Endodermal cell (in vitro differentiated cells): ENCODE results near the gene IQCK. TPM values are rescaled to one million over a fixed set of nuclear protein-coding genes. Genes with fewer than 3 reads are reported as not detected.
A peak's percentile ranks its signal among the peaks of the same experiment; 100 is the strongest.

Experiments used
- DNase-seq: peaks from one replicate; pipeline ENCODE4 v3.0.0-alpha.2; 2017
- H3K27ac ChIP-seq: 2 replicates; pipeline ENCODE4 v1.5.1; 2013; ENCODE audit warnings: mild to moderate bottlenecking, low read depth, low read length, moderate library complexity
- H3K27me3 ChIP-seq: 2 replicates; pipeline ENCODE4 v1.6.1; 2013; ENCODE audit warnings: mild to moderate bottlenecking, low read length, moderate library complexity; ENCODE audit not compliant: insufficient read depth, control insufficient read depth, poor library complexity, severe bottlenecking
- H3K36me3 ChIP-seq: 2 replicates; pipeline ENCODE4 v1.7.0; 2013; ENCODE audit warnings: mild to moderate bottlenecking, low read length, moderate library complexity; ENCODE audit not compliant: control insufficient read depth, insufficient read depth
- H3K4me1 ChIP-seq: one replicate; pipeline ENCODE4 v1.7.0; 2013; ENCODE audit warnings: low read length; ENCODE audit not compliant: control insufficient read depth, insufficient read depth
- H3K4me3 ChIP-seq: 2 replicates; pipeline ENCODE4 v1.5.1; 2013; ENCODE audit warnings: mild to moderate bottlenecking, low read length, moderate library complexity
- H3K9ac ChIP-seq: 2 replicates; pipeline ENCODE4 v1.6.1; 2013; ENCODE audit warnings: mild to moderate bottlenecking, low read length, moderate library complexity; ENCODE audit not compliant: poor library complexity, severe bottlenecking; ENCODE audit errors: extremely low read depth
- H3K9me3 ChIP-seq: 2 replicates; pipeline ENCODE4 v1.6.1; 2013; ENCODE audit warnings: mild to moderate bottlenecking, low read length, moderate library complexity; ENCODE audit not compliant: control insufficient read depth
- H3K27ac Mint-ChIP-seq: 2 replicates; pipeline ENCODE4 v1.8.0; 2020; ENCODE audit warnings: mixed read lengths
- H3K27me3 Mint-ChIP-seq: 2 replicates; pipeline ENCODE4 v1.8.0; 2021; ENCODE audit warnings: mild to moderate bottlenecking, mixed read lengths; ENCODE audit not compliant: insufficient read depth
- H3K36me3 Mint-ChIP-seq: 2 replicates; pipeline ENCODE4 v1.8.0; 2020; ENCODE audit warnings: low read depth, mixed read lengths
- H3K4me1 Mint-ChIP-seq: 2 replicates; pipeline ENCODE4 v1.8.0; 2020; ENCODE audit warnings: mixed read lengths
- H3K4me3 Mint-ChIP-seq: 2 replicates; pipeline ENCODE4 v1.8.0; 2020; ENCODE audit warnings: mild to moderate bottlenecking, moderate library complexity, mixed read lengths
- H3K9me3 Mint-ChIP-seq: 2 replicates; pipeline ENCODE4 v1.8.0; 2020; ENCODE audit warnings: mild to moderate bottlenecking, mixed read lengths
- CTCF ChIP-seq: fragments of 200-600 bp; sonication (generic); conservative IDR thresholded peaks from 2 replicates; pipeline ENCODE4 v1.5.0; 2021; ENCODE audit warnings: antibody characterized with exemption, mild to moderate bottlenecking
- WGBS, 2 experiments: methylation state at CpG; one replicate each; pipeline versions ENCODE4 v1.1.5 to v1.1.7; 2013; ENCODE audit warnings: missing lambda C conversion rate in 2 of 2, mixed read lengths in 1 of 2; ENCODE audit not compliant: insufficient coverage in 1 of 2, insufficient read length in 1 of 2; 5-methylcytosine and 5-hydroxymethylcytosine counted together
- total RNA-seq, 2 donors: library from RNA; stranded (reverse); fragmentation: NEBNext Ultra II Directional in 1 of 2; extraction: Animal tissue kit (Norgen Biotek cat#: 25700) in 1 of 2; gene quantifications; 2 replicates in 1 of 2; 3 replicates in 1 of 2; pipeline ENCODE4 v1.2.1, GENCODE V29; 2021

The IQCK gene
- total RNA-seq, 2 donors from 2014 or later, result 21.1 to 30.1 TPM

GRCh38 chr16:19780321-19780720 is 62.2 kb downstream of the IQCK start:
- no peak overlapping the region for H3K9ac ChIP-seq
- 90 to 92% methylated on average over 3 of the region's 3 CpGs for WGBS, 2 experiments
- H3K27ac Mint-ChIP-seq, result no peak overlapping the region

GRCh38 chr16:19781226-19781625 is 63.2 kb downstream of the IQCK start:
- no peak for TF ChIP-seq CTCF
- Mint-ChIP-seq H3K4me1 (peaks cover 3% of the 10 kb centered on the region), H3K36me3 (peaks cover 10% of the 10 kb centered on the region), H3K27me3 (no peaks in the 10 kb centered on the region), H3K4me3 (no peak overlapping the region), H3K9me3 (no peaks in the 10 kb centered on the region), H3K27ac (no peak overlapping the region)
- Histone ChIP-seq H3K27ac (no peak overlapping the region), H3K4me1 (no peaks in the 10 kb centered on the region), H3K9me3 (no peaks in the 10 kb centered on the region), H3K27me3 (no peaks in the 10 kb centered on the region), H3K9ac (no peak overlapping the region), H3K36me3 (no peaks in the 10 kb centered on the region), H3K4me3 (no peak overlapping the region)
- DNase-seq, result peak; percentile 10
- 91 to 93% methylated on average over 4 to 6 of the region's 6 CpGs for WGBS, 2 experiments

More at GRCh38 chr16:19780321-19780720, 62.2 kb downstream of the IQCK start:
- Histone ChIP-seq H3K9me3 (no peaks in the 10 kb centered on the region), H3K36me3 (no peaks in the 10 kb centered on the region), H3K27me3 (no peaks in the 10 kb centered on the region), H3K4me3 (no peak overlapping the region), H3K4me1 (no peaks in the 10 kb centered on the region), H3K27ac (no peak overlapping the region)
- peaks cover 10% of the 10 kb centered on the region for H3K36me3 Mint-ChIP-seq
- no peak overlapping the region for H3K4me3 Mint-ChIP-seq
- H3K27me3 Mint-ChIP-seq, result no peaks in the 10 kb centered on the region
- no peak for TF ChIP-seq CTCF
- H3K9me3 Mint-ChIP-seq, result no peaks in the 10 kb centered on the region
- peaks cover 7% of the 10 kb centered on the region for H3K4me1 Mint-ChIP-seq
- DNase-seq, result no peak

GRCh38 chr16:19783363-19784182 is 65.5 kb downstream of the IQCK start:
- Mint-ChIP-seq H3K4me1 (peaks cover 3% of the 10 kb centered on the region), H3K27ac (no peak overlapping the region), H3K9me3 (no peaks in the 10 kb centered on the region), H3K36me3 (peaks cover 4% of the 10 kb centered on the region), H3K4me3 (no peak overlapping the region), H3K27me3 (no peaks in the 10 kb centered on the region)
- no peaks in the 10 kb centered on the region for H3K9me3 ChIP-seq
- no peak overlapping the region for H3K4me3 ChIP-seq
- no peaks in the 10 kb centered on the region for H3K27me3 ChIP-seq
- no peaks in the 10 kb centered on the region for H3K36me3 ChIP-seq
- no peak for DNase-seq
- no peak for TF ChIP-seq CTCF
- H3K9ac ChIP-seq, result no peak overlapping the region
- H3K4me1 ChIP-seq, result no peaks in the 10 kb centered on the region
- peak overlapping the region; percentile 45 for H3K27ac ChIP-seq
- 85 to 92% methylated on average over 16 to 17 of the region's 17 CpGs for WGBS, 2 experiments
